Smooth muscle cell (in vitro differentiated cells): ENCODE data around the gene NKRF. TPM values are rescaled to one million over a fixed set of nuclear protein-coding genes. Genes with fewer than 3 reads are reported as not detected.

Source experiments
- DNase-seq: peaks from one replicate; lab custom pipeline; 2025; ENCODE audit not compliant: unreplicated experiment; lab: John Stamatoyannopoulos, UW
- H2AFZ ChIP-seq: fragments of 200-600 bp; sonication (generic); 2 replicates; pipeline ENCODE4 v1.6.0; 2016; ENCODE audit warnings: antibody characterized with exemption, low read depth, mild to moderate bottlenecking
- H3F3A ChIP-seq: fragments of 200-600 bp; sonication (generic); 2 replicates; pipeline ENCODE4 v1.6.0; 2017; ENCODE audit warnings: antibody characterized with exemption, low read depth
- H3K27ac ChIP-seq: fragments of 200-600 bp; sonication (generic); 2 replicates; pipeline ENCODE4 v1.5.1; 2016; ENCODE audit warnings: low read depth, mild to moderate bottlenecking
- H3K27me3 ChIP-seq: fragments of 200-600 bp; sonication (generic); 2 replicates; pipeline ENCODE4 v1.6.1; 2016; ENCODE audit warnings: low read depth, mild to moderate bottlenecking
- H3K36me3 ChIP-seq: fragments of 200-600 bp; sonication (generic); 2 replicates; pipeline ENCODE4 v1.5.1; 2016; ENCODE audit warnings: low read depth
- H3K4me1 ChIP-seq: fragments of 200-600 bp; sonication (generic); 2 replicates; pipeline ENCODE4 v1.5.1; 2016; ENCODE audit warnings: low read depth
- H3K4me2 ChIP-seq: fragments of 200-600 bp; sonication (generic); 2 replicates; pipeline ENCODE4 v1.6.0; 2016; ENCODE audit warnings: mild to moderate bottlenecking
- H3K4me3 ChIP-seq: fragments of 200-600 bp; sonication (generic); 2 replicates; pipeline ENCODE4 v1.5.1; 2016; ENCODE audit warnings: mild to moderate bottlenecking
- H3K79me2 ChIP-seq: fragments of 200-600 bp; sonication (generic); 2 replicates; pipeline ENCODE4 v1.6.0; 2016; ENCODE audit warnings: low read depth, mild to moderate bottlenecking
- H3K9ac ChIP-seq: fragments of 200-600 bp; sonication (generic); 2 replicates; pipeline ENCODE4 v1.6.0; 2016; ENCODE audit warnings: low read depth
- H3K9me3 ChIP-seq: fragments of 200-600 bp; sonication (generic); replicated peaks from 2 replicates; pipeline ENCODE4 v1.5.1; 2016; ENCODE audit warnings: low read depth
- H4K20me1 ChIP-seq: fragments of 200-600 bp; sonication (generic); 2 replicates; pipeline ENCODE4 v1.6.0; 2016; ENCODE audit warnings: low read depth
- CTCF ChIP-seq: fragments of 200-600 bp; sonication (generic); IDR thresholded peaks from 2 replicates; pipeline ENCODE4 v1.5.1; 2017; ENCODE audit warnings: borderline replicate concordance, mild to moderate bottlenecking, antibody characterized with exemption; ENCODE audit not compliant: insufficient read depth, poor library complexity, severe bottlenecking
- WGBS: methylation state at CpG from one replicate; pipeline ENCODE4 v1.1.7; 2016; ENCODE audit warnings: low lambda C conversion rate; 5-methylcytosine and 5-hydroxymethylcytosine counted together
- polyA plus RNA-seq: library from polyadenylated mRNA; unstranded; fragments of >200 nt; fragmentation: Nextera tagmentation; extraction: Ambion mirVana; gene quantifications from 2 replicates; pipeline ENCODE4 v1.2.1, GENCODE V29; 2016
- total RNA-seq: library from RNA; depleted of rRNA; stranded (reverse); fragments of >200 nt; gene quantifications from 2 replicates; pipeline ENCODE4 v1.2.3, GENCODE V29; 2014

Gene NKRF
- total and polyA plus RNA-seq, 2 experiments from 2014 or later, result 2.4 to 8.0 TPM

- peaks cover 3% of the 10 kb centered on the region for H3K36me3 ChIP-seq
- no peak for DNase-seq
- no peaks in the 10 kb centered on the region for H3K79me2 ChIP-seq
- no peak overlapping the region for H3K27ac ChIP-seq
- H3K9me3 ChIP-seq, result no peaks in the 10 kb centered on the region
- no peak for TF ChIP-seq CTCF
- H3K27me3 ChIP-seq, result no peaks in the 10 kb centered on the region
- 89% methylated on average over 5 of the region's 5 CpGs for WGBS
- H2AFZ ChIP-seq, result no peak overlapping the region
- no peak overlapping the region for H3K9ac ChIP-seq
- H4K20me1 ChIP-seq, result no peaks in the 10 kb centered on the region
- H3K4me1 ChIP-seq, result no peaks in the 10 kb centered on the region
- no peak overlapping the region for H3K4me2 ChIP-seq
- H3K4me3 ChIP-seq, result no peak overlapping the region
- no peaks in the 10 kb centered on the region for H3F3A ChIP-seq
Observed at GRCh38 chrX:119589810-119590209, 16.4 kb downstream of the NKRF start.

GRCh38 chrX:119583431-119584059, 22.7 kb downstream of the NKRF start:
- Histone ChIP-seq H3K27ac (no peak overlapping the region), H3K9me3 (no peaks in the 10 kb centered on the region), H3K27me3 (no peaks in the 10 kb centered on the region), H3K79me2 (no peaks in the 10 kb centered on the region), H3F3A (no peaks in the 10 kb centered on the region), H2AFZ (no peak overlapping the region), H3K4me1 (no peaks in the 10 kb centered on the region), H3K36me3 (no peaks in the 10 kb centered on the region), H3K4me3 (no peak overlapping the region), H4K20me1 (no peaks in the 10 kb centered on the region), H3K4me2 (no peak overlapping the region), H3K9ac (no peak overlapping the region)
- TF ChIP-seq CTCF, result no peak
- no peak for DNase-seq
- WGBS, result 80% methylated on average over 2 of the region's 2 CpGs

- no peak for TF ChIP-seq CTCF
- H3K79me2 ChIP-seq, result peaks cover 16% of the 10 kb centered on the region
Observed at GRCh38 chrX:119579414-119579813, 26.8 kb downstream of the NKRF start.

More at GRCh38 chrX:119579414-119579813, 26.8 kb downstream of the NKRF start:
- no peaks in the 10 kb centered on the region for H3K9me3 ChIP-seq
- no peak overlapping the region for H3K4me2 ChIP-seq
- no peak overlapping the region for H3K9ac ChIP-seq
- H4K20me1 ChIP-seq, result peaks cover 6% of the 10 kb centered on the region
- H3K36me3 ChIP-seq, result no peaks in the 10 kb centered on the region
- no peaks in the 10 kb centered on the region for H3K27me3 ChIP-seq
- H3F3A ChIP-seq, result no peaks in the 10 kb centered on the region
- no peak for DNase-seq
- no peak overlapping the region for H3K27ac ChIP-seq
- no peak overlapping the region for H2AFZ ChIP-seq
- H3K4me1 ChIP-seq, result peaks cover 7% of the 10 kb centered on the region
- H3K4me3 ChIP-seq, result no peak overlapping the region
